SU-DHL-6 (cell line): ENCODE measurements around the gene FANCC.

Experiments
- H2AFZ ChIP-seq: fragments of 200-600 bp; sonication (generic); 2 replicates; pipeline ENCODE4 v1.6.1; 2014; ENCODE audit warnings: low read depth, mild to moderate bottlenecking, moderate library complexity, mixed read lengths, antibody characterized with exemption, low read length; ENCODE audit not compliant: severe bottlenecking
- H3F3A ChIP-seq: fragments of 200-600 bp; shearing (Covaris generic); 2 replicates; pipeline ENCODE4 v1.6.0; 2016; ENCODE audit warnings: antibody characterized with exemption, mild to moderate bottlenecking; ENCODE audit not compliant: insufficient read depth
- H3K27ac ChIP-seq: fragments of 200-600 bp; sonication (generic); 2 replicates; pipeline ENCODE4 v1.5.1; 2016; ENCODE audit warnings: low read depth, mild to moderate bottlenecking, low read length, moderate library complexity, mixed read lengths
- H3K27me3 ChIP-seq: fragments of 200-600 bp; sonication (generic), shearing (Covaris generic); 2 replicates; pipeline ENCODE4 v1.6.0; 2014; ENCODE audit warnings: mild to moderate bottlenecking, low read length
- H3K36me3 ChIP-seq: fragments of 200-600 bp; sonication (generic); 2 replicates; pipeline ENCODE4 v1.6.1; 2014; ENCODE audit warnings: mild to moderate bottlenecking, low read length, mixed read lengths
- H3K4me2 ChIP-seq: fragments of 300-600, 200-600 bp; shearing (Covaris generic), sonication (generic); 2 replicates; pipeline ENCODE4 v1.6.0; 2014; ENCODE audit warnings: low read length, low read depth, mild to moderate bottlenecking; ENCODE audit not compliant: poor library complexity, severe bottlenecking
- H3K4me3 ChIP-seq: fragments of 200-600 bp; sonication (generic); 2 replicates; pipeline ENCODE4 v1.5.1; 2014; ENCODE audit warnings: antibody characterized with exemption, low read length, mild to moderate bottlenecking, mixed read lengths; ENCODE audit not compliant: insufficient read depth, poor library complexity, severe bottlenecking
- H3K79me2 ChIP-seq: fragments of 200-600 bp; sonication (generic); 2 replicates; pipeline ENCODE4 v1.6.1; 2014; ENCODE audit warnings: mild to moderate bottlenecking, low read length, moderate library complexity; ENCODE audit not compliant: insufficient read depth
- H3K9ac ChIP-seq: fragments of 200-600 bp; sonication (generic); 2 replicates; pipeline ENCODE4 v1.7.0; 2014; ENCODE audit warnings: mild to moderate bottlenecking, low read length
- H3K9me2 ChIP-seq: fragments of 200-600 bp; sonication (generic); replicated peaks from 2 replicates; pipeline ENCODE4 v1.6.1; 2014; ENCODE audit warnings: low read length; ENCODE audit not compliant: insufficient read depth
- H3K9me3 ChIP-seq: fragments of 200-600 bp; sonication (generic); 2 replicates; pipeline ENCODE4 v1.6.1; 2014; ENCODE audit warnings: low read length, mixed read lengths; ENCODE audit not compliant: insufficient read depth
- H4K20me1 ChIP-seq: fragments of 200-600 bp; sonication (generic); 2 replicates; pipeline ENCODE4 v1.6.1; 2014; ENCODE audit warnings: low read depth, mild to moderate bottlenecking, antibody characterized with exemption, low read length, moderate library complexity, mixed read lengths
- CTCF ChIP-seq: fragments of 200-600 bp; sonication (generic); IDR thresholded peaks from one replicate; pipeline ENCODE4 v1.5.1; 2017; ENCODE audit warnings: antibody characterized with exemption, mild to moderate bottlenecking, low read length, moderate library complexity; ENCODE audit not compliant: insufficient read depth, poor library complexity, severe bottlenecking
- EZH2phosphoT487 ChIP-seq: fragments of 200-600 bp; sonication (generic), shearing (Covaris generic); conservative IDR thresholded peaks from 2 replicates; pipeline ENCODE4 v1.6.1; 2018; ENCODE audit warnings: mild to moderate bottlenecking, antibody characterized with exemption, low read length, moderate library complexity, mixed read lengths

Gene FANCC

GRCh38 chr9:95305770-95306492 lies 11.6 kb downstream of the FANCC start:
- Histone ChIP-seq H3K79me2 (peaks cover 50% of the 10 kb centered on the region), H3K27ac (no peak overlapping the region), H3F3A (no peaks in the 10 kb centered on the region), H3K4me3 (no peak overlapping the region), H3K9me2 (no peaks in the 10 kb centered on the region), H4K20me1 (peaks cover 10% of the 10 kb centered on the region; the same call in 1 of the 2 replicates), H3K36me3 (no peaks in the 10 kb centered on the region), H2AFZ (no peak overlapping the region), H3K9ac (no peak overlapping the region), H3K9me3 (no peaks in the 10 kb centered on the region), H3K4me2 (no peak overlapping the region), H3K27me3 (no peaks in the 10 kb centered on the region)
- TF ChIP-seq CTCF (no peak), EZH2phosphoT487 (no peak)

- peaks cover 7% of the 10 kb centered on the region; the same call in 1 of the 2 replicates for H4K20me1 ChIP-seq
- peaks cover 49% of the 10 kb centered on the region for H3K79me2 ChIP-seq
- no peak overlapping the region for H3K4me3 ChIP-seq
- H3F3A ChIP-seq = no peaks in the 10 kb centered on the region
- H3K9me3 ChIP-seq = no peaks in the 10 kb centered on the region
- TF ChIP-seq EZH2phosphoT487 = no peak
- no peak for TF ChIP-seq CTCF
- no peaks in the 10 kb centered on the region for H3K36me3 ChIP-seq
- no peak overlapping the region for H3K4me2 ChIP-seq
- no peak overlapping the region for H3K9ac ChIP-seq
- H3K27me3 ChIP-seq = no peaks in the 10 kb centered on the region
- H3K27ac ChIP-seq = no peak overlapping the region
- no peak overlapping the region for H2AFZ ChIP-seq
- H3K9me2 ChIP-seq = no peaks in the 10 kb centered on the region
Measured at GRCh38 chr9:95302479-95302878, 15.0 kb downstream of the FANCC start.

- Histone ChIP-seq H3F3A (no peaks in the 10 kb centered on the region), H3K4me2 (no peak overlapping the region), H4K20me1 (peaks cover 10% of the 10 kb centered on the region; the same call in 1 of the 2 replicates), H3K36me3 (no peaks in the 10 kb centered on the region), H3K27ac (no peak overlapping the region), H2AFZ (no peak overlapping the region), H3K27me3 (no peaks in the 10 kb centered on the region), H3K9me3 (no peaks in the 10 kb centered on the region), H3K9me2 (no peaks in the 10 kb centered on the region), H3K79me2 (peaks cover 22% of the 10 kb centered on the region; the same call in 1 of the 2 replicates), H3K4me3 (no peak overlapping the region), H3K9ac (no peak overlapping the region)
- TF ChIP-seq EZH2phosphoT487 = no peak
Measured at GRCh38 chr9:95297760-95298159, 19.7 kb downstream of the FANCC start.

GRCh38 chr9:95297316-95297715 lies 20.2 kb downstream of the FANCC start:
- Histone ChIP-seq H2AFZ (no peak overlapping the region), H3K4me2 (no peak overlapping the region), H3F3A (no peaks in the 10 kb centered on the region), H3K36me3 (no peaks in the 10 kb centered on the region), H3K79me2 (peaks cover 19% of the 10 kb centered on the region; the same call in 1 of the 2 replicates), H3K9me2 (no peaks in the 10 kb centered on the region), H3K4me3 (no peak overlapping the region), H3K9me3 (no peaks in the 10 kb centered on the region), H3K9ac (no peak overlapping the region), H4K20me1 (peaks cover 10% of the 10 kb centered on the region; the same call in 1 of the 2 replicates), H3K27ac (no peak overlapping the region), H3K27me3 (no peaks in the 10 kb centered on the region)
- no peak for TF ChIP-seq EZH2phosphoT487
- TF ChIP-seq CTCF = no peak
